Head of caudate nucleus (tissue), 42 donors: ENCODE measurements around the gene HLA-DOB.

Source experiments
- DNase-seq, 42 donors: peaks; one replicate each; pipeline versions ENCODE4 v3.0.0 to v3.0.0-alpha.2; 2020 to 2021; ENCODE audit warnings: mixed read lengths in 7 of 42
- intact Hi-C: fragments of 100-400 bp; cut with DNase I; formaldehyde crosslinking; loops from one replicate; pipeline ENCODE4 v1.15.0; 2022

HLA-DOB gene

DNA sequence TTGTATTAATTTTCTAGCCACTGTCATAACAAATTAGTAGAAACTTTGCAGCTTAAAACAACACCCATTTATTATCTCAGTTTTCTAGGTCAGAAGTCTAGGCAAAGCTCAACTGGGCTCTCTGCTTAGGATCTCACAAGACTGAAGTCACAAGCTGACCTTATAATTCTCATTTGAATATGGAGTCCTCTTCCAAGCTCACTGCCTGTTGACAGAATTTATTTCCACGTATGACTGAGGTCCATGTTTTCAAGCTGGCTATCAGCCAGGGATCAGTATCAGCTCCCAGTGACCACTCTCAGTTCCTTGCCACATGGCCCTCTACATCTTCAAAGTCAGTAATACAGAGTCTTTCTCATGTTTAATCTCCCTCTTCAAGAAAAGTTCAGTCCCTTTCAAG is 41.7 kb downstream of the HLA-DOB start:
- DNase-seq, result no peak
- intact Hi-C loops, result no loop called here

DNA sequence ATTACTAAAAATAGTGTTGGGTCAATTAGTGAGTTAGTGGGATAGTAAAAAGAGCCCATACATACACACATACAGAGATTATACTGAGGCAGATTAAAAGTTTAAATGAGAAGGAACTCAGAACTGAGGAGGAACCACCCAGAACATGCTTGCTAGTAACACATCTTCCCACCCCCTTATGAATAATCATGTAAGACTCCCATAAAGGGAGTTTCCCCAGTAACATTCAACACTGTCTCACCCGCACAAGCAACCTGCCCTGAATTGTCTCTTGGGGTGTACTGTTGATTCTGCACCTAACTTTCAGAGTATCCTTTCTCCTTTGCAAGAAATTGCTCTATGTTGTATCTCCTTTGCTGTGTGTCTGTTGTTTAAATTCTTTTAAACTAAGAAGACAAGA is 42.4 kb downstream of the HLA-DOB start:
- no peak for DNase-seq
- intact Hi-C loops, result no loop called here

DNA sequence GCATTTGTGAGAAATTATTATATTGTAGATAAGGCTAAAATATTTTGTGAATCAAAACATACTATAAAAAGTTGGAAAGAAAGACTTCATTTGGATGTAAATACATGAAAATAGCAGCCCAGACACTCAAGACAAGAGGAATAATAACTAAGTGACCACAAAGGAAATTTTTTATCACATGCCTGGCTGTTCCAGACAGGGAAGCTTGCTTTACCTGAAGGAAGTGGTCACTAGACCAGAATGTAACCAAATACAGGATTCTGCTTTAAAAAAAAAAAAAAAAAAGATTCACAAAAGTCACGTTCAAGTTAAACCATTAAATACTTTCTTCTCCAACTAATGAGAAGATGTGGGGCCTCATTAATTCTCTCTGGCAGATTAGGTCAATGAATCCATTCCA is 44.1 kb downstream of the HLA-DOB start:
- intact Hi-C loops, result no loop called here

DNA sequence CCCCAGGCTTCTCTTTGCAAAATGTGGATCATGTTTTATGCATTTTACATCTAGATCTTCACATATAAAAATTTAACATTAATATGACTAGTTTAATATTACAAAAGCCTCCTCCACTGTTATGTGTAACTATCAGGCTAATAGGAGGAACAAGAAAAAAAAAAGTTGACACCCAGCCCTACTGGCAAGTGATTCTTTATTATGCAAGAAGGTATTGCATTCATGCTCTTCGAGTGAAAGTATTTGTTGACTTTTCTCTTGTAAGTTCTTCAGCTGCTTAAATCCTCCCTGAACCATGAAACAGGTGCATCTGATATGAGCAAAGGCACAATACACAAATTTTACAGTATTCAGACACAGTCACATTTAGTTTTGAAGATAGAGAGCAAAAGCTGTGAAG is 52.8 kb downstream of the HLA-DOB start:
- DNase-seq, result no peak
- intact Hi-C loops, result no loop called here

More for the DNA sequence above, 44.1 kb downstream of the HLA-DOB start:
- DNase-seq, result no peak

DNA sequence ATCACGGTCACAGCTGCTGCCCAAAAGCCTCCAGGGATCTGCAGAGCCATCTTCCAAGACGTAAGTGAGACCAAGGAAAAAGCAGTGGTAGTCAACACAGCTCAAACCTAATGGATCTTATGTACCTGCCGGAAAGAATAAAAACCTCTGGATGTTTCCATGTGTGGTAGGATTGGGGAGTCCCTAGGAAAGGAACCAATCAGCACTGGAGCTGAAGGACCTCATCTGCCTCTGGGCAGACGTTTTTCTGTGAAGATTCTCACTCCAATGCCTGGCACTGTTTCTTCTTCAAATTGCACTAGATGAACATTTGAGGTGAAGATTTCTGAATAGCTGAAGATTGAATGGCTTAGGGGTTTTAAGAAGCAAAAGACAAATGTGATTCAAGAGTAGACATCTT is 53.4 kb downstream of the HLA-DOB start, which contains the start of gene HLA-DQB2:
Gene HLA-DQB2 (minus strand): TSS at position 112 of the 400 bp plus-strand sequence. CDS start 62 bp downstream, at position 50.
- no peak for DNase-seq
- intact Hi-C loops, result no loop called here
